Measurements from ENCODE around the gene TTC28. TPM values are rescaled to one million over a fixed set of nuclear protein-coding genes. Genes with fewer than 3 reads are reported as not detected.
"Not testable (repeated sequence)": the region's sequence is repeated elsewhere in the genome, so short reads cannot be mapped to it uniquely, and the experiment has no call there.

The TTC28 gene
- total RNA-seq, 1 donor from 2014 or later = 24.5 TPM

DNA sequence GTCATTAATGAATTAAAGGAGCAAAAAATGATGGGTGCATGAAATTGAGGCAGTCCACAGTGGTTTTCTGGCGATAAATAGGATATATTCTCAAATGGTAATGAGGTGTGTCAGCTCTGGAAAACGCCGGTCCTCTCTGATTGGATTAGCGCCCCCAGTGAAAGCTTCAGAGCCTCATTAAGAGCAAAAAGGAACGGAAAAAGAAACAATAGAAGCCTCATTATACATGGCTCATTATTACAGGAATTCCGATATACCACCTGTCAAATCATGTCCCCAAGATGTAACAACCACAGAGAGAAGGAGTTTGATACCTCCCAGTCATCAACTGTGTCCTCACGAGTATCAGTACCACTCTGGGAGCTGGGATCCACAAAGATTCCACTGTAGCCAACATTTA, 584.9 kb downstream of the TTC28 start:
- H3K4me3 ChIP-seq = no peak overlapping the region
- H3K36me3 ChIP-seq = peaks cover 17 to 35% of the 10 kb centered on the region in 2 donors
- TF ChIP-seq, protein P1, sequence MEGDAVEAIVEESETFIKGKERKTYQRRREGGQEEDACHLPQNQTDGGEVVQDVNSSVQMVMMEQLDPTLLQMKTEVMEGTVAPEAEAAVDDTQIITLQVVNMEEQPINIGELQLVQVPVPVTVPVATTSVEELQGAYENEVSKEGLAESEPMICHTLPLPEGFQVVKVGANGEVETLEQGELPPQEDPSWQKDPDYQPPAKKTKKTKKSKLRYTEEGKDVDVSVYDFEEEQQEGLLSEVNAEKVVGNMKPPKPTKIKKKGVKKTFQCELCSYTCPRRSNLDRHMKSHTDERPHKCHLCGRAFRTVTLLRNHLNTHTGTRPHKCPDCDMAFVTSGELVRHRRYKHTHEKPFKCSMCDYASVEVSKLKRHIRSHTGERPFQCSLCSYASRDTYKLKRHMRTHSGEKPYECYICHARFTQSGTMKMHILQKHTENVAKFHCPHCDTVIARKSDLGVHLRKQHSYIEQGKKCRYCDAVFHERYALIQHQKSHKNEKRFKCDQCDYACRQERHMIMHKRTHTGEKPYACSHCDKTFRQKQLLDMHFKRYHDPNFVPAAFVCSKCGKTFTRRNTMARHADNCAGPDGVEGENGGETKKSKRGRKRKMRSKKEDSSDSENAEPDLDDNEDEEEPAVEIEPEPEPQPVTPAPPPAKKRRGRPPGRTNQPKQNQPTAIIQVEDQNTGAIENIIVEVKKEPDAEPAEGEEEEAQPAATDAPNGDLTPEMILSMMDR (IDR thresholded peaks at IDR 0.05) = no peak
- H3K27ac ChIP-seq = no peak overlapping the region
- H3K4me1 ChIP-seq = no peaks in the 10 kb centered on the region
- H3K27me3 ChIP-seq = no peaks in the 10 kb centered on the region
- intact Hi-C loops (cut with DNase I) = no loop called here
- H3K9me3 ChIP-seq = no peaks in the 10 kb centered on the region
- no peak for DNase-seq (ENCODE audit: low spot score in 2 of 2)

DNA sequence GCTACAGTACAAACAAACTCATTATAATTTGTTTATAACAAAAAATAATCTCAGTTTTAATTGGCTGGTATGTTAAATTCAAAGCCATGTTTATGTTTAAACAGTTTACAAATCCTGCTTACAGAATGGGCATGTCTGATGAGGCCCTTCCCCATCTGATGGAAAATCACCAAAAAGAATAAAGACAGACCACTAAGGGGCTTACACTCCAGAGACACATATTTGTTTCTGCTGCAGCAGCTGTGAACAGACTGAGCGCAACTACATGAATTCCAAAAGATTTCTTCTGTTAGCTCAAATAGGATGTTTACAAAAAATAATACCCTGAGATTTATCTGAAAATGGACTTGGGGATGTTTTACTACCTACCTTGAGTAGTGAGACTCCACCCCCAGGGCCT, 585.9 kb downstream of the TTC28 start:
- DNase-seq (ENCODE audit: low spot score in 2 of 2) = no peak
- H3K27me3 ChIP-seq = no peaks in the 10 kb centered on the region
- no peaks in the 10 kb centered on the region for H3K9me3 ChIP-seq
- H3K4me1 ChIP-seq = no peaks in the 10 kb centered on the region
- TF ChIP-seq, protein P1 (IDR thresholded peaks at IDR 0.05) = no peak
- intact Hi-C loops (cut with DNase I) = no loop called here
- H3K27ac ChIP-seq = no peak overlapping the region
- H3K36me3 ChIP-seq = peaks cover 10 to 31% of the 10 kb centered on the region in 2 donors
- no peak overlapping the region for H3K4me3 ChIP-seq

DNA sequence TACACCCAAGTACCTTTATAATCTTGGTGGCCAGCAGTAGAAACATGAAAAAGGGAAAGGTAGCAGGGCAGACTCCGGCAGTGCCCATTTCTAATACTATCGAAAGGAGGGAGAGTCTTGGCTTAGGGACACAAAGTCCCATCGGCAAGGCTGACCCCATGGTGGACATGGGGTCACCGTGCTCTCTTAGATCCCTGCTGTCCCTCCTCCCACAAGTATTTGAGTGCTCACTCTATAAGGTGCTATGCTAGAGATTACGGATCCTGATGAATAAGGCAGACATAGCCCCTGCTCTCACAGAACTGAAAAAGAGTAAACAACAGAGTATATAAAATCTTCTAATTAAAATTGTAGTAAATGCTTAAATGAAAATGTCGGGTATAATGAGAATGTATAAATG, 588.2 kb downstream of the TTC28 start:
- no peaks in the 10 kb centered on the region for H3K9me3 ChIP-seq
- H3K36me3 ChIP-seq = peaks cover 2 to 23% of the 10 kb centered on the region in 2 donors
- DNase-seq (ENCODE audit: low spot score in 2 of 2) = no peak
- no peaks in the 10 kb centered on the region for H3K27me3 ChIP-seq
- intact Hi-C loops (cut with DNase I) = no loop called here
- no peaks in the 10 kb centered on the region for H3K4me1 ChIP-seq
- no peak overlapping the region for H3K4me3 ChIP-seq
- H3K27ac ChIP-seq = no peak overlapping the region
- TF ChIP-seq, protein P1 (IDR thresholded peaks at IDR 0.05) = no peak

DNA sequence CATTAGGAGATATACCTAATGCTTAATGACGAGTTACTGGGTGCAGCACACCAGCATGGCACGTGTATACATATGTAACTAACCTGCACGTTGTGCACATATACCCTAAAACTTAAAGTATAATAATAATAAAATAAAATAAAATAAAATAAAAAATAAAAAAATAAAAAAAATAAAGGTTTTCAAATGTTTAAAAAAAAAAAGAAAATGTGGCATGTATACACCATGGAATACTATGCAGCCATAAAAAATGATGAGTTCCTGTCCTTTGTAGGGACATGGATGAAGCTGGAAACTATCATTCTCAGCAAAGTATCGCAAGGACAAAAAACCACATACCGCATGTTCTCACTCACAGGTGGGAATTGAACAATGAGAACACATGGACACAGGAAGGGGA, 590.1 kb downstream of the TTC28 start:
- H3K27me3 ChIP-seq; H3K4me1 ChIP-seq; intact Hi-C loops (cut with DNase I); H3K9me3 ChIP-seq; H3K27ac ChIP-seq; H3K4me3 ChIP-seq; DNase-seq (ENCODE audit: low spot score in 2 of 2): not testable (repeated sequence)
- H3K36me3 ChIP-seq = peaks cover 2 to 15% of the 10 kb centered on the region in 2 donors

DNA sequence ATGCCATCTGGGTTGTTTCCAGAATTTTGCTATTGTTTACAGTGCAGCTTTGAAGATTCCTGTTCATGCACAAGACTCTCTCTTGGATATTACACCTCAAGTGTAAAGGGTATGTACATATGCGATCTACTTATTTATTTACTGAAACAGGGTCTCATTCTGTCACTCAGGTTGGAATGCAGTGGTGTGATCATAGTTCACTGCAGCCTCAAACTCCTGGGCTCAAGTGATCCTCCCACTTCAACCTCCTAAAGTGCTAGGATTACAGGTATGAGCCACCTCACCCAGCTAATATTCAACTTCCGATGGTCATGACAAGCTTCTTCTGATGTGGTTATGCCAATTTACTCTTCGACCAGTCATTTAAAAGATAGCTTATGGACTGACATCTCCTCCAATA, 602.5 kb downstream of the TTC28 start:
- no peak overlapping the region for H3K4me3 ChIP-seq
- no peaks in the 10 kb centered on the region for H3K27me3 ChIP-seq
- no peak overlapping the region for H3K27ac ChIP-seq
- H3K36me3 ChIP-seq = no peaks in the 10 kb centered on the region
- intact Hi-C loops (cut with DNase I) = no loop called here
- no peaks in the 10 kb centered on the region for H3K9me3 ChIP-seq
- TF ChIP-seq, protein P1 (IDR thresholded peaks at IDR 0.05) = no peak
- peaks cover 0 to 2% of the 10 kb centered on the region in 2 donors for H3K4me1 ChIP-seq
- DNase-seq (ENCODE audit: low spot score in 2 of 2) = no peak

DNA sequence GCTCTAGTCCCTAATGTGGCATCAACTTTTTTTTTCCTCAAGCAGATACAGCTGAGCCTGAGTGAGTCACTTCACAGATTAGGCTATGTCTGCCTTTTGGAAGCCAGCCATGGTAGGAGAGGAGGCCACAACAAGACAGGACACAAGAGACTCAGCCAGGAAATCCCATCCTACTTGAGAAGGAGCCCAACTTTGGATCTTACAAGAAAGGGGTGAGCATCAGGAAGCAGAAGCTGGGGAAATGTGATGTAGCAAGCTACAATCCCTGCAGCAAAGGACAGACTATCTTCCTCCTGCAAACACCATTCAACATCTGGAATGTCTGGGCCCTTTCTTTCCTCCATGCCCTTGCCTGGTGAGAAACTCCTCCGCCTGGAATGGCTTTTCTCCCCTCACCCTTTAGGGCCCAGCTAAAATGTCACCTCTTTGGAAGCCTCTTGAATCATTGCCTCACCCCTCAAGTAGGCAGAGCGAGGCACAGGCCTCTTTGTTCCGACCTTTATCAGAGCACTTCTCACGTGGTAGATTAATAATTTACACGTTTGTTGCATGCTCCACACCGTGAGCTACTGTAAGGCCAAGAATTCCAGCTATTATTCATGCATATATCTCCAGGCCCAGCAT, 604.2 kb downstream of the TTC28 start:
- no peaks in the 10 kb centered on the region for H3K27me3 ChIP-seq
- intact Hi-C loops (cut with DNase I) = no loop called here
- TF ChIP-seq, protein P1 (IDR thresholded peaks at IDR 0.05) = no peak
- no peak overlapping the region for H3K4me3 ChIP-seq
- H3K4me1 ChIP-seq = peaks cover 0 to 2% of the 10 kb centered on the region in 2 donors
- H3K36me3 ChIP-seq = no peaks in the 10 kb centered on the region
- DNase-seq (ENCODE audit: low spot score in 2 of 2) = no peak
- no peak overlapping the region for H3K27ac ChIP-seq
- no peaks in the 10 kb centered on the region for H3K9me3 ChIP-seq
